ENCODE results near the gene OBI1. TPM values are rescaled to one million over a fixed set of nuclear protein-coding genes. Genes with fewer than 3 reads are reported as not detected.

The OBI1 gene
- total RNA-seq, 1 experiment from 2014 or later = 14.0 TPM

- TF ChIP-seq SRF (IDR thresholded peaks at IDR 0.05; ENCODE audit: low read depth) (no peak), POLR2A (IDR thresholded peaks at IDR 0.05; ENCODE audit: borderline replicate concordance, extremely low read depth, insufficient read depth, insufficient read length) (no peak), ZFX (IDR thresholded peaks at IDR 0.05) (no peak)
These were observed 20.7 kb downstream of the OBI1 start (continued) for GRCh38 chr13:78638216-78638615.

DNA sequence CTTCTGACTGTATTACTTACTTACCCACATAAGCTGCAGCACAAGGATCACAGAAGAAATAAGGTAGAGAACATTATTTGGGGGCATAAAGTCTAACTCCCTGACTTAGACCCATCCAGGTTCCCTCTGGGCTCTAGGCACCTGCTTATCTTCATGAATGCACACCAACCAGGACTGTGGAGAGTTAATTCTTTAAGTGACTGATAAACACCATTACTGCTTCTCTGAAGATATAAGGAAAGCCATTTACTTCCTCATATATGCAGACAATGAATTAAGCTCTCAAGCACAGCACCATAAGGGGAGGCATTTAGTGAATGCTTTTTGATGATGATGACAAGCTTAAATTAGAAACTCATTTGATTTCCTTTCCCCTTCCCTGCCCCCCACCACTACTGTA lies 22.5 kb downstream of the OBI1 start:
- Histone ChIP-seq H3K9ac (ENCODE audit: low read length) (no peak overlapping the region), H4K20me1 (ENCODE audit: insufficient read depth) (no peaks in the 10 kb centered on the region; the same call in 1 of the 2 replicates), H3K27me3 (ENCODE audit: insufficient read depth, low read length) (no peaks in the 10 kb centered on the region), H3K36me3 (ENCODE audit: control insufficient read depth in 1 of 2, insufficient read depth in 2 of 2, low read length in 2 of 2) (peaks cover 14 to 17% of the 10 kb centered on the region in 2 experiments), H3K4me3 (replicated peaks in 1 of 2; ENCODE audit: low read depth in 1 of 2, low read length in 2 of 2) (no peak overlapping the region), H2AFZ (ENCODE audit: low read depth, low read length, poor library complexity, severe bottlenecking) (no peak overlapping the region), H3K79me2 (ENCODE audit: insufficient read depth, low read length) (peaks cover 16% of the 10 kb centered on the region), H3K9me3 (ENCODE audit: control insufficient read depth in 1 of 2, insufficient read depth in 1 of 2, low read depth in 1 of 2, low read length in 2 of 2) (no peaks in the 10 kb centered on the region), H3K4me2 (ENCODE audit: low read length) (no peak overlapping the region), H3K9me2 (ENCODE audit: insufficient read depth) (no peaks in the 10 kb centered on the region), H3K4me1 (ENCODE audit: control insufficient read depth in 1 of 2, insufficient read depth in 2 of 2, low read length in 2 of 2) (no peaks in the 10 kb centered on the region), H3K27ac (ENCODE audit: low read depth, low read length) (no peak overlapping the region)
- ChIA-PET CTCF (no interaction called here), POLR2A (no interaction called here), RAD21 (ENCODE audit: low non-redundant PET in 1 of 2, low total read pairs in 2 of 2, uncharacterized antibody in 2 of 2, unreplicated experiment in 2 of 2) (no interaction called here)
- no TSS peak for BruUV-seq (replicated peaks)
- DNase-seq (ENCODE audit: low read depth, low spot score) (no peak), ATAC-seq (no peak)
- intact Hi-C loops (cut with micrococcal nuclease) = no loop called here
- TF ChIP-seq, protein P1, sequence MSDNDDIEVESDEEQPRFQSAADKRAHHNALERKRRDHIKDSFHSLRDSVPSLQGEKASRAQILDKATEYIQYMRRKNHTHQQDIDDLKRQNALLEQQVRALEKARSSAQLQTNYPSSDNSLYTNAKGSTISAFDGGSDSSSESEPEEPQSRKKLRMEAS (IDR thresholded peaks at IDR 0.05) = no peak
- TF ChIP-seq CEBPB (IDR thresholded peaks at IDR 0.05; ENCODE audit: low read depth) (no peak), SP1 (IDR thresholded peaks at IDR 0.05; ENCODE audit: low read depth) (no peak), TCF7L2 (IDR thresholded peaks at IDR 0.05; ENCODE audit: borderline replicate concordance, extremely low read depth, insufficient read depth, insufficient read length) (no peak), EZH2phosphoT487 (IDR thresholded peaks at IDR 0.05; ENCODE audit: borderline replicate concordance) (no peak), JUND (IDR thresholded peaks at IDR 0.05) (no peak), YY1 (IDR thresholded peaks at IDR 0.05; ENCODE audit: extremely low read depth, insufficient replicate concordance, low read depth, low read length) (no peak), POLR2A (IDR thresholded peaks at IDR 0.05; ENCODE audit: borderline replicate concordance, extremely low read depth, insufficient read depth, insufficient read length) (no peak), SRF (IDR thresholded peaks at IDR 0.05; ENCODE audit: low read depth) (no peak), ZBTB33 (IDR thresholded peaks at IDR 0.05; ENCODE audit: extremely low read depth, insufficient replicate concordance, low read length) (no peak), CTCF (IDR thresholded peaks at IDR 0.05 in 2 of 3, conservative IDR thresholded peaks at IDR 0.05 in 1 of 3; ENCODE audit: borderline replicate concordance in 1 of 3, insufficient read depth in 1 of 3, low read depth in 2 of 3, low read length in 2 of 3) (no peak), RAD21 (IDR thresholded peaks at IDR 0.05; ENCODE audit: low read depth) (no peak), ZNF274 (IDR thresholded peaks at IDR 0.05; ENCODE audit: low read depth, low read length) (no peak), EZH2 (IDR thresholded peaks at IDR 0.05) (no peak), ZFX (IDR thresholded peaks at IDR 0.05) (no peak), CBX3 (IDR thresholded peaks at IDR 0.05; ENCODE audit: low read depth) (no peak), FOSL1 (IDR thresholded peaks at IDR 0.05; ENCODE audit: low read depth) (no peak), POLR2AphosphoS5 (IDR thresholded peaks at IDR 0.05; ENCODE audit: low read depth, low read length) (no peak), SIN3A (IDR thresholded peaks at IDR 0.05; ENCODE audit: low read depth) (no peak), ELF1 (IDR thresholded peaks at IDR 0.05; ENCODE audit: borderline replicate concordance, low read depth) (no peak)
